Heart left ventricle (tissue), 16 donors: Measurements from ENCODE around the gene B4GALT2. TPM values are rescaled to one million over a fixed set of nuclear protein-coding genes. Genes with fewer than 3 reads are reported as not detected.

ENCODE experiments used
- ATAC-seq, 4 donors: fragments of 200-7000 bp; cut with Tn5 transposase; one replicate each; pipeline ENCODE4 v1.9.1; 2020 to 2022; ENCODE audit warnings: moderate library complexity in 4 of 4, mild to moderate bottlenecking in 3 of 4, moderate number of reproducible peaks in 1 of 4
- DNase-seq, 5 donors: peaks; one replicate each; pipeline ENCODE4 v3.0.0-alpha.2; 2020
- H3K27ac ChIP-seq, 12 donors: fragments of 200-600 bp; sonication (generic) in 4 of 12; one replicate each; pipeline versions ENCODE4 v1.5.0 to v1.8.0; 2016 to 2022; ENCODE audit warnings: mild to moderate bottlenecking in 2 of 12
- H3K27me3 ChIP-seq, 9 donors: fragments of 200-600 bp; sonication (generic) in 2 of 9; one replicate each; pipeline versions ENCODE4 v1.5.1 to v1.8.0; 2016 to 2022; ENCODE audit warnings: mild to moderate bottlenecking in 3 of 9
- H3K36me3 ChIP-seq, 9 donors: fragments of 200-600 bp; sonication (generic) in 2 of 9; one replicate each; pipeline versions ENCODE4 v1.5.0 to v1.8.0; 2018 to 2022; ENCODE audit warnings: mild to moderate bottlenecking in 2 of 9
- H3K4me1 ChIP-seq, 12 donors: fragments of 200-600 bp; sonication (generic) in 4 of 12; one replicate each; pipeline versions ENCODE4 v1.5.0 to v1.8.0; 2016 to 2022; ENCODE audit warnings: mild to moderate bottlenecking in 3 of 12
- H3K4me3 ChIP-seq, 12 donors: fragments of 200-600 bp; sonication (generic) in 4 of 12; one replicate each; pipeline versions ENCODE4 v1.5.0 to v1.8.0; 2017 to 2022; ENCODE audit warnings: mild to moderate bottlenecking in 9 of 12, moderate library complexity in 4 of 12
- H3K9me3 ChIP-seq, 12 donors: fragments of 200-600 bp; sonication (generic) in 4 of 12; one replicate each; pipeline versions ENCODE4 v1.5.0 to v1.8.0; 2016 to 2022; ENCODE audit warnings: mild to moderate bottlenecking in 1 of 12
- CTCF ChIP-seq, 12 donors: fragments of 200-600 bp; sonication (generic) in 4 of 12; IDR thresholded peaks; one replicate each; pipeline versions ENCODE4 v1.5.0 to v1.8.0; 2018 to 2022; ENCODE audit warnings: antibody characterized with exemption in 12 of 12, mild to moderate bottlenecking in 5 of 12
- POLR2A ChIP-seq, 2 donors: fragments of 450-650 bp; IDR thresholded peaks; one replicate each; pipeline ENCODE4 v1.6.1; 2017; ENCODE audit warnings: antibody characterized with exemption in 2 of 2, mild to moderate bottlenecking in 2 of 2, moderate library complexity in 2 of 2
- WGBS, 4 donors: extraction: QIAGEN DNeasy Blood & Tissue Kit in 2 of 4; methylation state at CpG; one replicate each; pipeline versions ENCODE4 v1.1.5 to v1.1.7; 2013 to 2018; 5-methylcytosine and 5-hydroxymethylcytosine counted together
- intact Hi-C, 10 donors: fragments of 100-400 bp; cut with DNase I; formaldehyde crosslinking; loops; one replicate each; pipeline versions ENCODE4 v1.11.1 to v1.14.2; 2022
- polyA plus RNA-seq, 2 donors: library from polyadenylated mRNA; stranded (reverse); fragments of 200-250 nt; gene quantifications; one replicate each; pipeline ENCODE4 v1.2.3, GENCODE V29; 2013
- total RNA-seq, 9 donors: library from RNA; depleted of rRNA in 2 of 9; stranded (reverse); fragments of >200 nt in 2 of 9; fragmentation: NEBNext Ultra II Directional in 3 of 9; extraction: Animal tissue kit (Norgen Biotek cat#: 25700) in 3 of 9; gene quantifications; one replicate each; pipeline versions ENCODE4 v1.1.0 to v1.2.4, GENCODE V29; 2016 to 2023
- donor health status: ischemic (EF 13 %, LVEDD 7.1; RV severe dilation, severe dysfunction).
- donor health status: healthy with polysubstance abuse.
- donor health status: DM: no; HTN: yes; CAD: no.
- donor health status: DM: no; HTN: no; CAD: no.
- donor health status: ischemic (EF 25% LVEDD 6.9; RV normal size, moderate dysfunction).
- donor health status: ischemic (EF 25% LVEDD 5.7; RV mildly dilated, moderate dysfunction).
- donor health status: healthy.
- donor health status: DM: yes; HTN: yes; CAD: no.
- donor health status: ischemic (EF 35%, LVEDD 5.7; RV mildly dilated, moderate dysfunction).
- donor health status: nonischemic (EF 11% LVEDD 7.7; RV severe dilation, severe dysfunction).
- donor health status: DM: yes; HTN: yes; CAD: no.
- donor health status: PGD.
- donor health status: ischemic (EF 29% LVEDD 5.4; RV normal size, mild dysfunction).
- donor health status: nonischemic (EF 23%, LVEDD 6.1; RV moderate dilation, normal function).

B4GALT2 gene
- total and polyA plus RNA-seq, 11 donors: 26.8 to 65.7 (median 40.2) TPM

- H3K4me3 ChIP-seq: no peak overlapping the region
- DNase-seq: no peak
- TF ChIP-seq CTCF (IDR thresholded peaks at IDR 0.05): no peak
- no peak for TF ChIP-seq POLR2A (IDR thresholded peaks at IDR 0.05)
- intact Hi-C loops: no loop called here
- ATAC-seq: no peak
- H3K27ac ChIP-seq: no peak overlapping the region
- H3K9me3 ChIP-seq: no peaks in the 10 kb centered on the region
- peaks cover 0 to 37% (median 27%) of the 10 kb centered on the region in 9 donors for H3K36me3 ChIP-seq
- 92 to 95% (median 93%) methylated on average over 8 of the region's 8 CpGs for WGBS, 4 donors
- H3K4me1 ChIP-seq: peaks cover 3 to 59% (median 44%) of the 10 kb centered on the region in 12 donors
- H3K27me3 ChIP-seq: no peaks in the 10 kb centered on the region
Observed at GRCh38 chr1:43976890-43977289, 2.1 kb upstream of the B4GALT2 start.

GRCh38 chr1:43977376-43978263, 1.4 kb upstream of the B4GALT2 start:
- intact Hi-C loops: no loop called here
- peaks cover 0 to 30% (median 22%) of the 10 kb centered on the region in 9 donors for H3K36me3 ChIP-seq
- TF ChIP-seq CTCF (IDR thresholded peaks at IDR 0.05): no peak
- no peak for TF ChIP-seq POLR2A (IDR thresholded peaks at IDR 0.05)
- WGBS, 4 donors: 79 to 92% (median 85%) methylated on average over 9 of the region's 9 CpGs
- no peak overlapping the region for H3K27ac ChIP-seq
- H3K4me3 ChIP-seq: peak overlapping the region in 2 of 12 donors; percentile 4 to 69
- peaks cover 3 to 59% (median 44%) of the 10 kb centered on the region in 12 donors for H3K4me1 ChIP-seq
- DNase-seq: no peak
- no peaks in the 10 kb centered on the region for H3K9me3 ChIP-seq
- no peak for ATAC-seq
- no peaks in the 10 kb centered on the region for H3K27me3 ChIP-seq

- H3K27me3 ChIP-seq: no peaks in the 10 kb centered on the region
- WGBS, 4 donors: 74 to 77% (median 76%) methylated on average over 5 of the region's 5 CpGs
- peaks cover 0 to 29% (median 19%) of the 10 kb centered on the region in 9 donors for H3K36me3 ChIP-seq
- H3K4me3 ChIP-seq: peak overlapping the region in 6 of 12 donors; percentile 4 to 91 (median 58)
- DNase-seq (no peak), ATAC-seq (no peak)
- peaks cover 3 to 59% (median 44%) of the 10 kb centered on the region in 12 donors for H3K4me1 ChIP-seq
- H3K27ac ChIP-seq: peak overlapping the region in 2 of 12 donors; percentile 55 to 72
- intact Hi-C loops: no loop called here
- no peak for TF ChIP-seq CTCF (IDR thresholded peaks at IDR 0.05)
- TF ChIP-seq POLR2A (IDR thresholded peaks at IDR 0.05): no peak
- H3K9me3 ChIP-seq: no peaks in the 10 kb centered on the region
Observed at GRCh38 chr1:43978264-43978550, 803 bp upstream of the B4GALT2 start.

- Histone ChIP-seq H3K27me3 (no peaks in the 10 kb centered on the region), H3K4me3 (peak overlapping the region; percentile 61 to 97 (median 79)), H3K9me3 (no peaks in the 10 kb centered on the region), H3K27ac (peak overlapping the region in 11 of 12 donors; percentile 34 to 76 (median 60)), H3K4me1 (peaks cover 0 to 52% (median 41%) of the 10 kb centered on the region in 12 donors), H3K36me3 (peaks cover 0 to 29% (median 19%) of the 10 kb centered on the region in 9 donors)
- WGBS, 4 donors: 0% methylated on average over 45 of the region's 45 CpGs; no CpG with 5 or more reads in 2 of the 4 donors
- DNase-seq: no peak
- no peak for TF ChIP-seq POLR2A (IDR thresholded peaks at IDR 0.05)
- no peak for TF ChIP-seq CTCF (IDR thresholded peaks at IDR 0.05)
- intact Hi-C loops: no loop called here
- no peak for ATAC-seq
Observed at GRCh38 chr1:43979261-43979527, 184 bp downstream of the B4GALT2 start.
